Stimulated activated CD8-positive, alpha-beta memory T cell treated with anti-CD3 and anti-CD28 coated beads, Interleukin-12 subunit alpha, Interleukin-12 subunit beta, amount 100 ng/mL, for 4 hours (primary cell): ENCODE data around the gene TWIST2.

Experiments
- DNase-seq: peaks from one replicate; pipeline ENCODE4 v3.0.0-alpha.2; 2020; ENCODE audit warnings: low read depth

The TWIST2 gene

GRCh38 chr2:238955648-238956531 is 108.0 kb downstream of the TWIST2 start:
- no peak for DNase-seq

- no peak for DNase-seq
Observed at GRCh38 chr2:238956676-238957075, 108.8 kb downstream of the TWIST2 start.
